Astrocyte of the spinal cord (primary cell): ENCODE results near the gene COG4.

ENCODE experiments used
- DNase-seq: peaks from one replicate; pipeline ENCODE4 v3.0.0; 2011; ENCODE audit warnings: low read depth, low spot score
- H3K4me3 ChIP-seq: 2 replicates; pipeline ENCODE4 v1.5.1; 2011; ENCODE audit warnings: low read depth, mild to moderate bottlenecking, low read length, moderate library complexity
- CTCF ChIP-seq: IDR thresholded peaks from 2 replicates; pipeline ENCODE4 v1.5.1; 2012; ENCODE audit warnings: low read depth, mild to moderate bottlenecking, low read length, inconsistent platforms
- in situ Hi-C: cut with HindIII; loops from 2 replicates; pipeline ENCODE4 v1.10.0; 2017; ENCODE audit warnings: low sequenced_read_pairs

The COG4 gene

GRCh38 chr16:70442344-70442743 is 81.0 kb downstream of the COG4 start:
- no peak for TF ChIP-seq CTCF
- H3K4me3 ChIP-seq = no peak overlapping the region
- in situ Hi-C loops = no loop called here
- DNase-seq = no peak

- DNase-seq = no peak
- in situ Hi-C loops = no loop called here
- TF ChIP-seq CTCF = no peak
- H3K4me3 ChIP-seq = no peak overlapping the region
Observed at GRCh38 chr16:70441406-70441990, 81.9 kb downstream of the COG4 start.

- in situ Hi-C loops = no loop called here
- TF ChIP-seq CTCF = no peak
- H3K4me3 ChIP-seq = no peak overlapping the region
Observed at GRCh38 chr16:70440009-70440692, 83.2 kb downstream of the COG4 start.

GRCh38 chr16:70438969-70439862 is 84.1 kb downstream of the COG4 start, which contains the start of gene ST3GAL2:
Gene ST3GAL2, minus strand, starts transcription at chr16:70439100. Its CDS starts 40,570 bp downstream, at chr16:70398530.
- H3K4me3 ChIP-seq = peak within 1 kb of the TSS; percentile 91
- in situ Hi-C loops = no loop called here
- no peak for TF ChIP-seq CTCF
- DNase-seq = peak; percentile 97

More at GRCh38 chr16:70440009-70440692, 83.2 kb downstream of the COG4 start:
- DNase-seq = no peak

- in situ Hi-C loops = no loop called here
- peak overlapping the region; percentile 91 for H3K4me3 ChIP-seq
- no peak for TF ChIP-seq CTCF
- no peak for DNase-seq
Observed at GRCh38 chr16:70438585-70438968, 84.8 kb downstream of the COG4 start.
